ENCODE data around the gene GDF7.

GRCh38 chr2:20668451-20668850, 1.5 kb downstream of the GDF7 start:
- TF ChIP-seq CTCF (IDR thresholded peaks at IDR 0.05; ENCODE audit: low read depth, low read length) (no peak), EZH2phosphoT487 (IDR thresholded peaks at IDR 0.05; ENCODE audit: low read depth) (no peak)
